ENCODE data around the gene CBFA2T2. TPM values are rescaled to one million over a fixed set of nuclear protein-coding genes. Genes with fewer than 3 reads are reported as not detected.
A peak's percentile ranks its signal among the peaks of the same experiment; 100 is the strongest.
"Not testable (repeated sequence)": the region's sequence is repeated elsewhere in the genome, so short reads cannot be mapped to it uniquely, and the experiment has no call there.

The CBFA2T2 gene
- total RNA-seq, 1 experiment from 2014 or later: 8.6 TPM

DNA sequence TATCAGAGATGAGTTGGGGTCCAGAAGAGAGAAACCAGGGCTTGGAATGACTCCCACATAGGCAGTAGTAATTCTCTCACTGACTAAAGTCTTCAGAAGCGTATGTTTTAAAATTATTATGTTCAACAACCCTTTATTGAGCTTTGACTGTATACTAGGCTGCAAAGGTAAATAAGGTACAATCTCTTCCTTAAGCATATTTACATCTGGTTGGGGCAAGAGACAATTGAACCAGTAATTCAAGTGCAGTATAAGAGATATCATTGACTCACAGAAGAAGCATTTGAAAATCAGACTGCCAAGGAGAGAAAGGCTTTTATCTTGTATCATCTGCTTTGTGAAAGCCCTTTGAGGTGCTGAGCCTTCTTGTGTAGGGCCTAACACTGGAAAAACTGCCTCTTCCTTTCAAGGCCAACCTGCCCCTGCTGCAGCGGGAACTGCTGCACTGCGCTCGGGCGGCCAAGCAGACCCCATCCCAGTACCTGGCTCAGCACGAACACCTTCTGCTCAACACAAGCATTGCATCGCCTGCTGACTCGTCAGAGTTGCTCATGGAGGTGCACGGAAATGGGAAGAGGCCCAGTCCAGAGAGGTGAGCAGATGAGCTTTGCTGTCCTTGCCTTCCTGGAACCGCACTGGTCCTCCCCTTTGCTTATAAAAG lies 132.9 kb downstream of the CBFA2T2 start:
- DNase-seq (ENCODE audit: low read depth): no peak

- no peak for DNase-seq (ENCODE audit: low read depth)
Observed at GRCh38 chr20:33624399-33624798, 134.5 kb downstream of the CBFA2T2 start.

DNA sequence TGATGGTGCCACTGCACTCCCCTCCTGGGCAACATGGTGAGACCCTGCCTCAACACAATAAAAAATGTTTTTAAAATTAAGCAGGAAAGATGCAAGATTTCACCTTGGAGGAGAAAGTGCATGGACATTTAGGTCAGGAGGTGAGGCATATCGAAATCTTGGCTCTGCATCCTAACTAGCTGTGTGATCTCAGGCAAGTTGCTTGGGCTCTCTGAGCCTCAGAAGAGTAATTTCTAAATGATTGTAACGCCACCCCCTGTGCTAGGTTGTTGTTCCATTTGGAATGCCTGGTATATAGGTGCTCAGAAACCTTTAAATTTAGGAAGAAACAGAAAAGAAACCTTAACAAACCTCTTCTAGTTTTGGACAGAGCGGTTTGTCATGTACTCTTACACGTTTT lies 136.3 kb downstream of the CBFA2T2 start:
- no peak for DNase-seq (ENCODE audit: low read depth)

GRCh38 chr20:33627577-33628216 lies 137.8 kb downstream of the CBFA2T2 start:
- no peak for DNase-seq (ENCODE audit: low read depth)

GRCh38 chr20:33629533-33629932 lies 139.6 kb downstream of the CBFA2T2 start:
- DNase-seq (ENCODE audit: low read depth): no peak

DNA sequence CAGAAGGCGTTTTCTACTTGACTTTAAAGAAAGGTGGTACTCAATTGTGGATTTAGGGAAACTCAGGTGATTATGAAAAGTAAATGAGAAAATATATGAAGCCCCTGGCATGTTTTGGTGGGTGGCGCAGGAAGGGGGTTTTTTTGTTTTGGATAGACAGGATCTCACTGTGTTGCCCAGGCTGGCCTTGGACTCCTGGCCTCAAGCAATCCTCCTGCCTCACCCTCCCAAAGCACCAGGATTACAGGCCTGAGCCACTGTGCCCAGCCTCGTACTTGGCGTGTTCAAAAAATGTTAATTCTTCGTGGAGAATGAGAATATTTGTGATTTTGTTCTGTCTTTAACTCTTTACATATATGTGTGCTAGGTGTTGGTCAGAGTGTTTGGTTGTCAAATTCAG lies 140.1 kb downstream of the CBFA2T2 start:
- DNase-seq (ENCODE audit: low read depth): no peak

- peak; percentile 54 for DNase-seq (ENCODE audit: low read depth)
Observed at GRCh38 chr20:33630507-33630906, 140.6 kb downstream of the CBFA2T2 start.

GRCh38 chr20:33631910-33632309 lies 142.0 kb downstream of the CBFA2T2 start:
- not testable (repeated sequence) for DNase-seq (ENCODE audit: low read depth)

- DNase-seq (ENCODE audit: low read depth): no peak
Observed at GRCh38 chr20:33635341-33635740, 145.4 kb downstream of the CBFA2T2 start.

GRCh38 chr20:33636776-33637175 lies 146.9 kb downstream of the CBFA2T2 start:
- DNase-seq (ENCODE audit: low read depth): no peak

DNA sequence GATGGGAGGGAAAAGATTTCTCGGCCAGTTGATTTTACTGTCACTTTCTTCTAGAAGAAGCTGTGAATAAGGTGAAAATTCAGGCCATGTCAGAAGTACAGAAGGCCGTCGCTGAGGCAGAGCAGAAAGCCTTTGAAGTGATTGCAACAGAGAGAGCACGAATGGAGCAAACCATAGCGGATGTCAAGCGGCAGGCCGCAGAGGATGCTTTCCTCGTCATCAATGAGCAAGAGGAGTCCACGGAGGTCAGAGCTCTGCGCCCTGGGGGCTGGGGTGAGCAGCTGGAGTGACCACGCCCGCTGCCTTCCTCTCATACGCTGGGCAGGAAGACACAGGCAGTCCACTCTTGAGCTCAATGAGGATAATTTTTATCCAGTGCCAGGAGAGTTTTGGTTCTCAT lies 150.4 kb downstream of the CBFA2T2 start:
- no peak for DNase-seq (ENCODE audit: low read depth)

DNA sequence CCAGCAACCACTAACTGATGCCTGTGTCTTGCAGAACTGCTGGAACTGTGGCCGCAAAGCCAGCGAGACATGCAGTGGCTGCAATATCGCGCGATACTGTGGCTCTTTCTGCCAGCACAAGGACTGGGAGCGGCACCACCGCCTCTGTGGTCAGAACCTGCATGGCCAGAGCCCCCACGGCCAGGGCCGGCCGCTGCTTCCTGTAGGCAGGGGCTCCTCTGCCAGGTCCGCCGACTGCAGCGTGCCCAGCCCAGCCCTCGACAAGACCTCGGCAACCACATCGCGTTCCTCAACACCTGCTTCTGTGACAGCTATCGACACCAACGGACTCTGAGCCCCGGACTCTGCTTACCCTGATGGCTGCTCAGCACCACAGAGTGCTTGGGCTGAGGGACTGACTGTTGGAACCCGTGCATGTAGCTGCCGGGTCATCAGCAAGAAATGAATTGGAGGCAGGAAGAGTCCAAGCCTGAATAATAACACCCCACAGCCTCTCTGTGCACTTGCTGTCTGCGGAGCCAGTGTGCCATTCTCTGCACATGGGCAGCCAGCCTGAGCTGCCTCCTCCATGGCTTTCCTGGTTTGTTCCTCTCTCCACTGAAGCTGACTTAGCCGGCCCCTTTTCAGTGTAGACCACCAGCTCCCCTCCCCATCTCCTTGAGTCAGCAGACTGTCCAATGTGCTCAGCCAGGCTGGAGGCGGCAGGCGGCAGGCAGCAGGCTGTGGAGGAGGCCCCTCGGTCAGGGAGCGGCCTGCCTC lies 154.6 kb downstream of the CBFA2T2 start:
- no peak for DNase-seq (ENCODE audit: low read depth)

DNA sequence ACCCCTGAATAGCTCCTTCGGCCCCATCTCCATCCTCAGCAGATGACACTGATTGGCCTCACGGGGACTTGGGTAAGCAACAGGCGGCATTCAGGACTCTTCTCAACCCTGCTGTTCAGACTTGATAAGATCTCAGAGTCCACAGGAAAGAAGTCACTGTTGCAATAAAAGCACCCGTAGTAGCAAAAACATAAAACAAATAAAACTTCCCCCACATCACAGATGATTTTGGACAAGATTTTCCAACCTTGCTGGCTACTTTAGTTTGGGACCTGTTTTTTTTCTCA lies 155.1 kb downstream of the CBFA2T2 start:
- no peak for DNase-seq (ENCODE audit: low read depth)

DNA sequence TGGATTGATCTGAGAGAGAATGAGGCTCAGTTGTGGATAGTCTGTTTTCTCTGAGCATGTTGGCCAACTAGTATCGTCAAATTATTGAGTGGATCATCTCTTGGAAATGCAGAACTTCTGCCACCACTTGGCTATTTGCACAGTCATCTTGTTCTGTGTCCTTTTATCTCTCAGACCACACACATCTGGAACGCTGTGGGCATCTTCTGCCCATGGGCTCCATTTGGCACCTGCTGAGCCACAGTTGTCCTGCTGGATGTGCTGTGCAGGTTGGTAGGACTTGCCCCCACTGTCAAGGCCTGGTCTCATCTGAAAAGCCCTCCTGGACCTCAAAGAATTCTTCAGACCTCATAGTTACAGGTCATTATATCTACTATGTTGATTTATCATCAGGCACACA lies 155.5 kb downstream of the CBFA2T2 start:
- DNase-seq (ENCODE audit: low read depth): no peak

GRCh38 chr20:33646191-33646590 lies 156.3 kb downstream of the CBFA2T2 start:
- no peak for DNase-seq (ENCODE audit: low read depth)

- DNase-seq (ENCODE audit: low read depth): not testable (repeated sequence)
Observed at GRCh38 chr20:33646959-33647602, 157.2 kb downstream of the CBFA2T2 start.

DNA sequence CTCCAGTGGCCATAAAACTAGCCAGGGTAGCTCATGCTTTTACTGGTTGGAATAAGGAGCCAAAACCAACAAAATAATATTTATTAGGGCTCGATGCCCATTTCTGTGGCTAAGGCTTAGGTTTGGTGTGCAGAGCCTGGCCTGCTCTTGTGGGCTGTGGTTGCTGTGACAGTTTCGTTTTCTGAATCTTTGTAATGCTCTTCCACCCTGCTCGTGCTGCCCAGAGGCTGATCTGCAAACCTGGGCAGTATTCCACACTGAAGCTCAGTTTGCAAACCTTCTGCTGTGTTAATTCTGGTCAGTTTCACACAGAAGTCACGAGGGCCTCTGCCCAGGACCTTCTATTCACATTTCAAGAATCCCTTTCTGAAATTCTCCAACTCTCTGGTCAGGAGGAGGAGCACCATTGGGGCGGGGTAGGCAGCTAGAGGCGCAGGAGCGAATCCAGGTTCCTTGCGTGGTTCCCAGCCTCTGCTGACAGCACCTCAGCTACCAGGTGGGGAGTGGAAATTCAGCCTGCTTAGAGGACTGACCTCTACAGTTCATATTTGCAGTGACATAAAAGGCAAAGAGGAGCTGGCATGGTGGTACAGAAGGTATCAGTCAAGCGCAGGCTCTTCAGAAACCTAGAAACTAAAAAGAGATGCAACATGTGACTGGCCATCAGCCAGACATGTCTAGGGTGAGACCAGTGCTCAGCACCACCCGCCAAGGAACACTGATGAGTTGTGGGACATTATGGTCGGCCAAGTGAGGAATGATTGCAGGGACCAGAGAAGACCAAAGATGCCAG lies 157.9 kb downstream of the CBFA2T2 start:
- DNase-seq (ENCODE audit: low read depth): peak; percentile 81

- no peak for DNase-seq (ENCODE audit: low read depth)
Observed at GRCh38 chr20:33648396-33649004, 158.6 kb downstream of the CBFA2T2 start.

- DNase-seq (ENCODE audit: low read depth): peak; percentile 61
Observed at GRCh38 chr20:33649201-33649681, 159.3 kb downstream of the CBFA2T2 start.

DNA sequence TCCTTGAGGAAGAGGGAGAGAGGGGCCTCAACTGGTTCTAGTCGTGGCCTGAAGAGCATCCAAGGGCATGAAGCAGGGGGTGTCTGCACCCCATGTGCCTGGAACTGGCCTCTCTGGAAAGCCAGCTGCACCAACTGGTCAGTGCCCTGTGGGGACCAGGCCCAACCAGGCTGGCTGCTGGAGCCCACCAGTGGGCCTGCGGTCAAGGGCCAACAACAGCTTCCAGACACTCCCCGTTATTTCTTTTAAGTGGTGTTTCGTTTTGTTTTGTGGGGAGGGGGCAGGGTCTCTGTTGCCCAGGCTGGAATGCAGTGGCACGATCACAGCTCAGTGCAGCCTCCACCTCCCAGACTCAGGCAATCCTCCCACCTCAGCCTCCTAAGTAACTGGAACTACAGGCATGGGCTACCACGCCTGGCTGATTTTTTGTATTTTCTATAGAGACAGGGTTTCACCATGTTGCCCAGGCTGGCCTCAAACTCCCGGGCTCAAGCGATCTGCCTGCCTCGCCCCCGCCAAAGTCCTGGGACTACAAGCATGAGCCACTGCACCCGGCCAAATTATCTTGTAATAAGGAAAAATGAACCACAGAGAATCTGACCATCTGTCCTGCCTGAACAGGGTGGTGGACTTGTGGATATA lies 160.3 kb downstream of the CBFA2T2 start:
- DNase-seq (ENCODE audit: low read depth): no peak

Data from LHCN-M2 (cell line).